ENCODE results near the gene ETFA. TPM values are rescaled to one million over a fixed set of nuclear protein-coding genes. Genes with fewer than 3 reads are reported as not detected.
A peak's percentile ranks its signal among the peaks of the same experiment; 100 is the strongest.

The ETFA gene
- total and polyA plus RNA-seq, 9 of the 15 experiments (the other 6 are each of a cell fraction or from before 2014, with no cell fraction given) = 130 to 543 (median 232) TPM

GRCh38 chr15:76337059-76337695 lies 25.9 kb upstream of the ETFA start (continued):
- TF ChIP-seq E2F8 (IDR thresholded peaks at IDR 0.05; ENCODE audit: low read depth, partially characterized antibody) (no peak), CBX2 (IDR thresholded peaks at IDR 0.05; ENCODE audit: insufficient read depth, low read length, poor library complexity, severe bottlenecking) (no peak), CBX8 (IDR thresholded peaks at IDR 0.05; ENCODE audit: borderline replicate concordance, extremely low read depth, low read depth, low read length, poor library complexity, severe bottlenecking) (no peak), AFF1 (IDR thresholded peaks at IDR 0.05; ENCODE audit: low read depth in 1 of 2, partially characterized antibody in 2 of 2) (peak in 1 of 2 experiments; percentile 8), POLR3A (IDR thresholded peaks at IDR 0.05; ENCODE audit: borderline replicate concordance, extremely low read depth, insufficient read depth, insufficient read length) (no peak), GTF2A2 (tag; IDR thresholded peaks at IDR 0.05) (no peak), GATAD2B (IDR thresholded peaks at IDR 0.05; ENCODE audit: borderline replicate concordance) (no peak), TRIM24 (IDR thresholded peaks at IDR 0.05) (no peak), ZBTB7A (IDR thresholded peaks at IDR 0.05; ENCODE audit: borderline replicate concordance, control insufficient read depth, low read depth, low read length) (no peak), RBM15 (IDR thresholded peaks at IDR 0.05; ENCODE audit: insufficient read depth, low read length) (no peak), ZNF398 (CRISPR knock-in tag; IDR thresholded peaks at IDR 0.05) (no peak), HDGF (IDR thresholded peaks at IDR 0.05) (peak; percentile 31; the same call in 1 of the 2 replicates), ZBTB2 (IDR thresholded peaks at IDR 0.05) (no peak), TAF15 (IDR thresholded peaks at IDR 0.05; ENCODE audit: low read depth, low read length) (no peak), HMGN3 (IDR thresholded peaks at IDR 0.05; ENCODE audit: borderline replicate concordance, extremely low read depth, insufficient read length, low read depth, low read length) (no peak), MCM2 (IDR thresholded peaks at IDR 0.05; ENCODE audit: low read depth) (no peak), JUNB (CRISPR knock-in tag; conservative IDR thresholded peaks at IDR 0.05) (no peak)
